SU-DHL-6 (cell line): ENCODE results near the gene KIAA0319L.

Source experiments
- EZH2phosphoT487 ChIP-seq: fragments of 200-600 bp; sonication (generic), shearing (Covaris generic); conservative IDR thresholded peaks from 2 replicates; pipeline ENCODE4 v1.6.1; 2018; ENCODE audit warnings: mild to moderate bottlenecking, antibody characterized with exemption, low read length, moderate library complexity, mixed read lengths
- TF ChIP-seq, protein P1 (sequence below): fragments of 200-600 bp; sonication (generic); IDR thresholded peaks from one replicate; pipeline ENCODE4 v1.5.1; 2017; ENCODE audit warnings: antibody characterized with exemption, mild to moderate bottlenecking, low read length, moderate library complexity; ENCODE audit not compliant: insufficient read depth, poor library complexity, severe bottlenecking

DNA sequence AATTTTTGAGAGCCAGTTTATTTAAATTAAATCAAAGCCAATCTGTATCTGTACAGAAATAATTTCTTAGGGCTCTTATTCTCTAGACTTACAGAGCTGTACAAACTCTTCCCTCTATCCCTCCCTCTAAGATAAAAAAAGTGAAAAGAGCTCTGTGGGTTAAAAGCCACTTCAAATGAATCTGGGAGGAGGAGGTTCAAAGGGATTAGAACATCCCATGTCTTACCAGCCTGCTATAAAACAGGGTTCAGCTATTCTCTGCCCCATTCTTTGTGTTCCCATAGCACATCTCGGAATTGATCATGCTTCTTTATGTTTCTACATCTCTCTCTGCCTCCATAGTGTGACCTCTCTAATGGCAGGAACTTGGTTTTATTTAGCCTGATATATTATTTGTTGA, 19.4 kb downstream of the KIAA0319L start:
- TF ChIP-seq, protein P1, sequence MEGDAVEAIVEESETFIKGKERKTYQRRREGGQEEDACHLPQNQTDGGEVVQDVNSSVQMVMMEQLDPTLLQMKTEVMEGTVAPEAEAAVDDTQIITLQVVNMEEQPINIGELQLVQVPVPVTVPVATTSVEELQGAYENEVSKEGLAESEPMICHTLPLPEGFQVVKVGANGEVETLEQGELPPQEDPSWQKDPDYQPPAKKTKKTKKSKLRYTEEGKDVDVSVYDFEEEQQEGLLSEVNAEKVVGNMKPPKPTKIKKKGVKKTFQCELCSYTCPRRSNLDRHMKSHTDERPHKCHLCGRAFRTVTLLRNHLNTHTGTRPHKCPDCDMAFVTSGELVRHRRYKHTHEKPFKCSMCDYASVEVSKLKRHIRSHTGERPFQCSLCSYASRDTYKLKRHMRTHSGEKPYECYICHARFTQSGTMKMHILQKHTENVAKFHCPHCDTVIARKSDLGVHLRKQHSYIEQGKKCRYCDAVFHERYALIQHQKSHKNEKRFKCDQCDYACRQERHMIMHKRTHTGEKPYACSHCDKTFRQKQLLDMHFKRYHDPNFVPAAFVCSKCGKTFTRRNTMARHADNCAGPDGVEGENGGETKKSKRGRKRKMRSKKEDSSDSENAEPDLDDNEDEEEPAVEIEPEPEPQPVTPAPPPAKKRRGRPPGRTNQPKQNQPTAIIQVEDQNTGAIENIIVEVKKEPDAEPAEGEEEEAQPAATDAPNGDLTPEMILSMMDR = no peak
- TF ChIP-seq EZH2phosphoT487 = no peak
